ENCODE measurements around the gene AICDA.

AICDA gene

DNA sequence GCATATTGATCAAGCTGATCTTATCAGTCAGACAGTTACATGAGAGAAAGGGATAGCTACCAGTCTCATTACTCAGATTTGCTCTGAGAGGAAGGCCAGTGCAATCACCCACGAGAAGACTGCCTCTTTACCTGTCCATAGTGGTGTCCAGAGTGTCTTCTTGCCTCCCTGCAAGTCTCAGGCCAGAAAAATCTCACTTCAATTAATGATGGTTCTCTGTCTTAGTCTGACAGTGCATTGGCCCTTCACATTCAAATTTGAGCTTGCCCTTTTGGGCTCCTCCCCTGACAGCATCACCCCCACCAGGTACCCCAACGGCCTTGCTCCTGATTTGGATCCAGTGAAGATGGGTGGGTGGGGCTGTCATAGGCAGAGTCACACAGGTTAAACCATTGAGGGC, at the start of gene AICDA:
Gene AICDA, minus strand, starts transcription at position 231 of the 400 bp plus-strand sequence. Its CDS starts 92 bp downstream, at position 139.
- no peak for DNase-seq (ENCODE audit: low read depth)
- in situ Hi-C loops (cut with HindIII; ENCODE audit: low sequenced_read_pairs), result no loop called here
- TF ChIP-seq, protein P1, sequence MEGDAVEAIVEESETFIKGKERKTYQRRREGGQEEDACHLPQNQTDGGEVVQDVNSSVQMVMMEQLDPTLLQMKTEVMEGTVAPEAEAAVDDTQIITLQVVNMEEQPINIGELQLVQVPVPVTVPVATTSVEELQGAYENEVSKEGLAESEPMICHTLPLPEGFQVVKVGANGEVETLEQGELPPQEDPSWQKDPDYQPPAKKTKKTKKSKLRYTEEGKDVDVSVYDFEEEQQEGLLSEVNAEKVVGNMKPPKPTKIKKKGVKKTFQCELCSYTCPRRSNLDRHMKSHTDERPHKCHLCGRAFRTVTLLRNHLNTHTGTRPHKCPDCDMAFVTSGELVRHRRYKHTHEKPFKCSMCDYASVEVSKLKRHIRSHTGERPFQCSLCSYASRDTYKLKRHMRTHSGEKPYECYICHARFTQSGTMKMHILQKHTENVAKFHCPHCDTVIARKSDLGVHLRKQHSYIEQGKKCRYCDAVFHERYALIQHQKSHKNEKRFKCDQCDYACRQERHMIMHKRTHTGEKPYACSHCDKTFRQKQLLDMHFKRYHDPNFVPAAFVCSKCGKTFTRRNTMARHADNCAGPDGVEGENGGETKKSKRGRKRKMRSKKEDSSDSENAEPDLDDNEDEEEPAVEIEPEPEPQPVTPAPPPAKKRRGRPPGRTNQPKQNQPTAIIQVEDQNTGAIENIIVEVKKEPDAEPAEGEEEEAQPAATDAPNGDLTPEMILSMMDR (IDR thresholded peaks at IDR 0.05; ENCODE audit: low read depth, low read length, missing control alignments), result no peak
- no peak within 1 kb of the TSS for H3K4me3 ChIP-seq (ENCODE audit: low read depth, low read length)

DNA sequence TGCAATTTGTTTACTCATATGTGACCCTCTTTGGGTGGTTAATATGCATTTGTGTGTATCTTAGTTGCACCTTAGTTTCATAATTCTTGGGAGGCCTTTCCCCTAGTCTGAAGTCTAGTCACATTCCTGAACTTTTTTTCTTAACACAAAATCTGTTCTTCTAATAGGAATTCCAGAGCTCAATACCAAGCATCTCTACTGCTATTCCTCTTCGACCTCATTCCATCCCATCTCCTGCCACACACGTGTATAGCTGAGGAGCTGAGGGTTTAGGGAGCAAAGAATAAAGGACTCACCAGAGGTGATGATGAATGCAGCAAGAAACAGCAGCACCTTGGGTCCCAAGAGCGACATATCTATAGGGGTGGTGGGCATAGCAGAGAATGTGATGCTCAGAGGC, 49.1 kb upstream of the AICDA start:
- peak overlapping the region; percentile 10 for H3K4me3 ChIP-seq (ENCODE audit: low read depth, low read length)
- DNase-seq (ENCODE audit: low read depth), result no peak
- TF ChIP-seq, protein P1 (IDR thresholded peaks at IDR 0.05; ENCODE audit: low read depth, low read length, missing control alignments), result no peak
- in situ Hi-C loops (cut with HindIII; ENCODE audit: low sequenced_read_pairs), result no loop called here

DNA sequence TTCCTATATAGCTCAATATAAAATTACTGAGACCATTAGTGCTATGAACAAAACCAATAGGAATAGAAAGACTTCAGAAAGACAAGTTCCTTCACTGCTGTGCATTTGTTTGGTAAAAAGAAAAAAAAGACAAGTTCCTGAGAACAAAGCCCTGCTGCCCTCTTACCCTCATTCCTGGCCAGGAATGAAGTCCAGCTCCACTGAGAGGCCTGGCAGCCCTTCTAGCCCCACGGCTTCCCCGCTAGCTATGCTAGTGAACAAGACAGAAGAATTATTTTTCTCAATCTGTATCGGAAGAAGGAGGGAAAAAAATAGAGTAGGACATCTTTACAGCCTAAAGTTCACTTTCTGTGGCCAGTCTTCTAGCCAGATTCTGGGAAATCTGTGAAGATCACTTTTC, 48.4 kb upstream of the AICDA start:
- TF ChIP-seq, protein P1 (IDR thresholded peaks at IDR 0.05; ENCODE audit: low read depth, low read length, missing control alignments), result no peak
- DNase-seq (ENCODE audit: low read depth), result peak; percentile 12
- in situ Hi-C loops (cut with HindIII; ENCODE audit: low sequenced_read_pairs), result no loop called here
- H3K4me3 ChIP-seq (ENCODE audit: low read depth, low read length), result no peak overlapping the region

DNA sequence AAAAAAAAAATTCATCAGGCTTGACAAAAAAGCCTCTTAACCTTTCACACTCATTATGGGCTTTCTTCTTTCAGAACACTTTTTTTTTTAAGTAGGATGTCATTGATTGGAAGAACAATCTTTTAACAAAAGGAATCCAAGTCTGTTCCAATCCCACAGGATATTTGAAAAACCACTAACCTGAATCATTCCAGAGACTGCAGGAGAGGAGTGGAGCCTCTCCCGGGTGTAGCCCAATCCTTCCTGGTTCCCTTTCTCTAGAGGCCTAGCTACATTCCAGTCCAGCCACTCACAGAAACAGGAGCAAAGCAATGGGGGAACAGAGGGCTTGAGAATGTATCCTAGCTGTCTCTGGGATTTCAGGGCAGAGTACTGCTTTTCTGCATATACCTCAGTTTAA, 45.7 kb upstream of the AICDA start:
- DNase-seq (ENCODE audit: low read depth), result peak; percentile 94
- TF ChIP-seq, protein P1 (IDR thresholded peaks at IDR 0.05; ENCODE audit: low read depth, low read length, missing control alignments), result no peak
- no peak overlapping the region for H3K4me3 ChIP-seq (ENCODE audit: low read depth, low read length)
- in situ Hi-C loops (cut with HindIII; ENCODE audit: low sequenced_read_pairs), result no loop called here

DNA sequence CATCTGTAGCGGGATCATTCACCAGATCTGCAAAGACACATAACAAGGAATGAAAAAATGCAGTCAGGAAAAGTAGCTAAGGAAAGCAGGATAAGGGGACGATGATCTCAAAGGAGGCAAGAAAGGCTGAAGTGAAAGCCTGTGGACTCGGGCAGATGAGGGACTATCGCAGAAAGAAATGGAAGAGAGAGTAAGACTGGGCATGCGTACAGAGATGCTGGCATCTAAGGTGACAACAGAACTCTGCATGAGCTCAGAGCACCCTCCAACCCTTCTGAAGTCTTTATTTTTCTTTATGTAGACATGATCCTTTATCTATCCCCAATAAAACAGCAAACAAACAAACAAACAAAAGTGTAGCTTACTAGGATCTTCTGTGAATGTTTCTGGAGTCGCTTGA, 42.8 kb upstream of the AICDA start:
- in situ Hi-C loops (cut with HindIII; ENCODE audit: low sequenced_read_pairs), result no loop called here
- no peak for DNase-seq (ENCODE audit: low read depth)
- H3K4me3 ChIP-seq (ENCODE audit: low read depth, low read length), result no peak overlapping the region
- TF ChIP-seq, protein P1 (IDR thresholded peaks at IDR 0.05; ENCODE audit: low read depth, low read length, missing control alignments), result no peak

DNA sequence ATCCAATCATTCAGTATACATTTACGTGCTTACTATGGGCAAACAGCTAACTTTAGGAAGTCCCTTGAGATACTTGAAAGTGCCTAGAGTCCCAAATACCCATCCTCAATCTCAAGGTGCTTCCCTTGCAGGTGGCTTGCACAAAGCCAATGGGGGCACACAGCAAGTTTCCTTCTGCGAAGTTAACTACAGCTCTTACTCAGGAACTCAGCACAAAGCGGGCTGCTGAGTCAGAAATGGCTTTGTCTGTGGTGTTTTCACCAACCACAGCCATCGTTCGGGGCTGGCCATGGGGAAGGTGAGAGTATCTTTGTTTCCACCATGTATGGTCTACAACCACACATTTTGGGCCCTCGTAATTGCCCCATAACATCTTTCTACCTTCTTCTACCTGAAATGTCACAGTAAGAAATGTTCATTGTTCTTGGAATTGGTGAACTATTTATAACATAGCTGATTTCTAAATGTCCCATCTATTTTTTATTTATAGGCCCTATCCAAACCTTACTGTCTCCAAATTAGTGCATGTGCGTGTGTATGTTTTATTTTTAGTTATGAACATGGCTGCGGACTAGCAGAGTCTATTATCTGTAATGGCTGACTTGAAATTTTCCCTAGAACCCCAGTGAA, 36.0 kb upstream of the AICDA start:
- TF ChIP-seq, protein P1 (IDR thresholded peaks at IDR 0.05; ENCODE audit: low read depth, low read length, missing control alignments), result no peak
- no peak for DNase-seq (ENCODE audit: low read depth)
- in situ Hi-C loops (cut with HindIII; ENCODE audit: low sequenced_read_pairs), result no loop called here
- no peak overlapping the region for H3K4me3 ChIP-seq (ENCODE audit: low read depth, low read length)
